Measurements from ENCODE around the gene STEAP1. TPM values are rescaled to one million over a fixed set of nuclear protein-coding genes. Genes with fewer than 3 reads are reported as not detected.

The STEAP1 gene
- total RNA-seq, 1 experiment from 2014 or later: 21.2 TPM

GRCh38 chr7:90169891-90170290, 15.6 kb downstream of the STEAP1 start:
- Histone ChIP-seq H3K36me3 (ENCODE audit: low read depth, low read length) (no peaks in the 10 kb centered on the region), H3K9ac (ENCODE audit: low read length) (no peak overlapping the region), H3K27me3 (ENCODE audit: low read length) (no peaks in the 10 kb centered on the region), H3K4me1 (ENCODE audit: insufficient read depth, low read length) (peaks cover 3% of the 10 kb centered on the region; the same call in 1 of the 2 replicates), H3K4me3 (ENCODE audit: low read length) (no peak overlapping the region), H3F3A (ENCODE audit: low read length, unreplicated experiment) (no peaks in the 10 kb centered on the region), H3K79me2 (ENCODE audit: low read length) (no peaks in the 10 kb centered on the region), H3K9me3 (ENCODE audit: low read length) (no peaks in the 10 kb centered on the region), H3K27ac (ENCODE audit: low read length) (no peak overlapping the region), H3K4me2 (ENCODE audit: low read length) (no peak overlapping the region), H2AFZ (ENCODE audit: low read length) (no peak overlapping the region), H3K9me2 (replicated peaks; ENCODE audit: low read length) (no peaks in the 10 kb centered on the region), H4K20me1 (ENCODE audit: low read length) (no peaks in the 10 kb centered on the region)
- ChIA-PET CTCF (no interaction called here), POLR2A (ENCODE audit: unreplicated experiment) (no interaction called here)
- intact Hi-C loops (cut with micrococcal nuclease): no loop called here
- TF ChIP-seq EZH2 (IDR thresholded peaks at IDR 0.05; ENCODE audit: low read length, unreplicated experiment) (no peak), CTCF (conservative IDR thresholded peaks at IDR 0.05; ENCODE audit: low read depth, low read length) (no peak), EZH2phosphoT487 (IDR thresholded peaks at IDR 0.05; ENCODE audit: borderline replicate concordance, low read length) (no peak)
- ATAC-seq (no peak), DNase-seq (no peak)
- no TSS peak for BruUV-seq (replicated peaks)

- H3K36me3 ChIP-seq (ENCODE audit: low read depth, low read length): no peaks in the 10 kb centered on the region
- H4K20me1 ChIP-seq (ENCODE audit: low read length): no peaks in the 10 kb centered on the region
- H3K9me2 ChIP-seq (replicated peaks; ENCODE audit: low read length): no peaks in the 10 kb centered on the region
- H3K27ac ChIP-seq (ENCODE audit: low read length): no peak overlapping the region
- H3K79me2 ChIP-seq (ENCODE audit: low read length): no peaks in the 10 kb centered on the region
- intact Hi-C loops (cut with micrococcal nuclease): no loop called here
- H3K4me1 ChIP-seq (ENCODE audit: insufficient read depth, low read length): peaks cover 3% of the 10 kb centered on the region; the same call in 1 of the 2 replicates
- BruUV-seq (replicated peaks): no TSS peak
- H3K27me3 ChIP-seq (ENCODE audit: low read length): no peaks in the 10 kb centered on the region
- no peak for TF ChIP-seq EZH2 (IDR thresholded peaks at IDR 0.05; ENCODE audit: low read length, unreplicated experiment)
- no peak for TF ChIP-seq CTCF (conservative IDR thresholded peaks at IDR 0.05; ENCODE audit: low read depth, low read length)
- no peak for TF ChIP-seq EZH2phosphoT487 (IDR thresholded peaks at IDR 0.05; ENCODE audit: borderline replicate concordance, low read length)
- no peak overlapping the region for H2AFZ ChIP-seq (ENCODE audit: low read length)
- H3K9me3 ChIP-seq (ENCODE audit: low read length): no peaks in the 10 kb centered on the region
- POLR2A ChIA-PET (ENCODE audit: unreplicated experiment): no interaction called here
- no peak for ATAC-seq
- no peak overlapping the region for H3K4me2 ChIP-seq (ENCODE audit: low read length)
- DNase-seq: no peak
- no peak overlapping the region for H3K9ac ChIP-seq (ENCODE audit: low read length)
- CTCF ChIA-PET: no interaction called here
- H3F3A ChIP-seq (ENCODE audit: low read length, unreplicated experiment): no peaks in the 10 kb centered on the region
- no peak overlapping the region for H3K4me3 ChIP-seq (ENCODE audit: low read length)
Measured at GRCh38 chr7:90172121-90172520, 17.9 kb downstream of the STEAP1 start.

GRCh38 chr7:90172624-90173023, 18.4 kb downstream of the STEAP1 start:
- Histone ChIP-seq H3K79me2 (ENCODE audit: low read length) (no peaks in the 10 kb centered on the region), H3K27ac (ENCODE audit: low read length) (no peak overlapping the region), H3K27me3 (ENCODE audit: low read length) (no peaks in the 10 kb centered on the region), H3K4me1 (ENCODE audit: insufficient read depth, low read length) (peaks cover 8% of the 10 kb centered on the region), H3K4me2 (ENCODE audit: low read length) (no peak overlapping the region), H3K4me3 (ENCODE audit: low read length) (no peak overlapping the region), H4K20me1 (ENCODE audit: low read length) (no peaks in the 10 kb centered on the region), H3K9ac (ENCODE audit: low read length) (no peak overlapping the region), H3K9me2 (replicated peaks; ENCODE audit: low read length) (no peaks in the 10 kb centered on the region), H2AFZ (ENCODE audit: low read length) (no peak overlapping the region), H3K36me3 (ENCODE audit: low read depth, low read length) (no peaks in the 10 kb centered on the region), H3K9me3 (ENCODE audit: low read length) (no peaks in the 10 kb centered on the region), H3F3A (ENCODE audit: low read length, unreplicated experiment) (no peaks in the 10 kb centered on the region)
- POLR2A ChIA-PET (ENCODE audit: unreplicated experiment): no interaction called here
- CTCF ChIA-PET: no interaction called here
- no peak for DNase-seq
- BruUV-seq (replicated peaks): no TSS peak
- intact Hi-C loops (cut with micrococcal nuclease): no loop called here
- no peak for ATAC-seq
- TF ChIP-seq EZH2 (IDR thresholded peaks at IDR 0.05; ENCODE audit: low read length, unreplicated experiment) (no peak), EZH2phosphoT487 (IDR thresholded peaks at IDR 0.05; ENCODE audit: borderline replicate concordance, low read length) (no peak), CTCF (conservative IDR thresholded peaks at IDR 0.05; ENCODE audit: low read depth, low read length) (no peak)

Data from PC-3 (cell line).